ENCODE results near the gene RABGAP1L.

GRCh38 chr1:174376030-174376429 is 216.7 kb downstream of the RABGAP1L start:
- TF ChIP-seq CTCF (conservative IDR thresholded peaks at IDR 0.05) (no peak), EZH2 (IDR thresholded peaks at IDR 0.05; ENCODE audit: low read depth) (no peak)
